ENCODE results near the gene TSPY3.
"Not testable (repeated sequence)": the region's sequence is repeated elsewhere in the genome, so short reads cannot be mapped to it uniquely, and the experiment has no call there.

Gene TSPY3, protein sequence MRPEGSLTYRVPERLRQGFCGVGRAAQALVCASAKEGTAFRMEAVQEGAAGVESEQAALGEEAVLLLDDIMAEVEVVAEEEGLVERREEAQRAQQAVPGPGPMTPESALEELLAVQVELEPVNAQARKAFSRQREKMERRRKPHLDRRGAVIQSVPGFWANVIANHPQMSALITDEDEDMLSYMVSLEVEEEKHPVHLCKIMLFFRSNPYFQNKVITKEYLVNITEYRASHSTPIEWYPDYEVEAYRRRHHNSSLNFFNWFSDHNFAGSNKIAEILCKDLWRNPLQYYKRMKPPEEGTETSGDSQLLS

DNA sequence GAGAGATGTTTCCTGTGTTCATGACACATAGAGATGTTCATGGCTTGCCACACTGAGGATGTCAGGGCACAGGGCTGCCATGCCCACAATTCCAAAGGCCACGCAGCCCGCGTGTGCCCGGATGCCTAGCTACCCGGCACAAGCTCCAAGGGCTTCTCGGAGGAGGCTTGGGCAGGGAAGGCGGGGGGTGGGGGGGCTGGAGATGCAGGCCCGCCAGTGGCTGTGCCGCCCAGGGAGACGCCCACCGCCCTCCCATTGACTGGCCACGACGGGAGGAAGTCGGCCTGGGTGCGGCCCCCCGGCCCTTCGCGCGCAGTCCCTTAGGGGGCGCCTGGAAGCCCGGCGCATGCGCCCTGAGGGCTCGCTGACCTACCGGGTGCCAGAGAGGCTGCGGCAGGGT is at the start of gene TSPY3:
TSPY3 (plus strand) TSS at position 301 of the 400 bp plus-strand sequence; CDS start at position 347, 46 bp downstream.
- not testable (repeated sequence) for DNase-seq

DNA sequence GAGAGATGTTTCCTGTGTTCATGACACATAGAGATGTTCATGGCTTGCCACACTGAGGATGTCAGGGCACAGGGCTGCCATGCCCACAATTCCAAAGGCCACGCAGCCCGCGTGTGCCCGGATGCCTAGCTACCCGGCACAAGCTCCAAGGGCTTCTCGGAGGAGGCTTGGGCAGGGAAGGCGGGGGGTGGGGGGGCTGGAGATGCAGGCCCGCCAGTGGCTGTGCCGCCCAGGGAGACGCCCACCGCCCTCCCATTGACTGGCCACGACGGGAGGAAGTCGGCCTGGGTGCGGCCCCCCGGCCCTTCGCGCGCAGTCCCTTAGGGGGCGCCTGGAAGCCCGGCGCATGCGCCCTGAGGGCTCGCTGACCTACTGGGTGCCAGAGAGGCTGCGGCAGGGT is 40.7 kb upstream of the TSPY3 start, which contains the start of gene TSPY8:
TSPY8 (plus strand) TSS at position 301 of the 400 bp plus-strand sequence; CDS start at position 347, 46 bp downstream.
- not testable (repeated sequence) for DNase-seq

DNA sequence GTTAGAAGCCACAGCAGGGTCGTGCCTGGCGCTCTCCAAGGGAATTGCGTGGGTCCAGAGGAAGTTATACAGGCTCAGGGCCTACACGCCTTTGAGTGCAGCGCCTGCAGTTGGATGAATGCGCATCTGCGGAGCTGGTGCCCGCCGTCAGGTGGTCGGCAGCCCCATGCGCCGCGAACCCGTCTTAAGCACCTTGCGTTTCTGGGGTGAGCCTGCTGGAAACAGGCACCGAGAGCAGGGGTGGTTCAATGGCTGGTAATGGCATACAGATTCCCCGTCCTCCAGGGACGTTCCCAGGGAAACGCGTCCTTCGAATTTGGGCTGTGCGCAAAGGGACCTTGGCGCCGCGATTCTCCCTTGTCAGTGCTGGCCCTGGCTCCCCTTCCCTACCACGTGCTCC is 1.7 kb upstream of the TSPY3 start:
- DNase-seq: not testable (repeated sequence)
